Hepatocyte (in vitro differentiated cells): Measurements from ENCODE around the gene MACC1.

Source experiments
- CTCF ChIP-seq: fragments of 200-600 bp; sonication (generic); IDR thresholded peaks from 2 replicates; pipeline ENCODE4 v1.5.1; 2016; ENCODE audit warnings: antibody characterized with exemption, mild to moderate bottlenecking; ENCODE audit not compliant: poor library complexity
- EZH2 ChIP-seq: fragments of 200-600 bp; sonication (generic); IDR thresholded peaks from 2 replicates; pipeline ENCODE4 v1.6.1; 2016; ENCODE audit warnings: antibody characterized with exemption, mild to moderate bottlenecking, borderline replicate concordance

GRCh38 chr7:20236790-20237189, 19.6 kb upstream of the MACC1 start:
- TF ChIP-seq CTCF (no peak), EZH2 (no peak)
